Dermis microvascular lymphatic vessel endothelial cell (primary cell): ENCODE results near the gene SNPH. TPM values are rescaled to one million over a fixed set of nuclear protein-coding genes. Genes with fewer than 3 reads are reported as not detected.

Experiments
- DNase-seq, 2 donors: peaks; one replicate each; pipeline versions ENCODE4 v3.0.0 to v3.0.0-alpha.2; 2010; ENCODE audit warnings: low read depth in 2 of 2
- total RNA-seq: library from RNA; depleted of rRNA; stranded (reverse); fragments of >200 nt; gene quantifications from 2 replicates; pipeline ENCODE4 v1.2.1, GENCODE V29; 2014

SNPH gene
- total RNA-seq, 1 donor from 2014 or later = 1.8 TPM

DNA sequence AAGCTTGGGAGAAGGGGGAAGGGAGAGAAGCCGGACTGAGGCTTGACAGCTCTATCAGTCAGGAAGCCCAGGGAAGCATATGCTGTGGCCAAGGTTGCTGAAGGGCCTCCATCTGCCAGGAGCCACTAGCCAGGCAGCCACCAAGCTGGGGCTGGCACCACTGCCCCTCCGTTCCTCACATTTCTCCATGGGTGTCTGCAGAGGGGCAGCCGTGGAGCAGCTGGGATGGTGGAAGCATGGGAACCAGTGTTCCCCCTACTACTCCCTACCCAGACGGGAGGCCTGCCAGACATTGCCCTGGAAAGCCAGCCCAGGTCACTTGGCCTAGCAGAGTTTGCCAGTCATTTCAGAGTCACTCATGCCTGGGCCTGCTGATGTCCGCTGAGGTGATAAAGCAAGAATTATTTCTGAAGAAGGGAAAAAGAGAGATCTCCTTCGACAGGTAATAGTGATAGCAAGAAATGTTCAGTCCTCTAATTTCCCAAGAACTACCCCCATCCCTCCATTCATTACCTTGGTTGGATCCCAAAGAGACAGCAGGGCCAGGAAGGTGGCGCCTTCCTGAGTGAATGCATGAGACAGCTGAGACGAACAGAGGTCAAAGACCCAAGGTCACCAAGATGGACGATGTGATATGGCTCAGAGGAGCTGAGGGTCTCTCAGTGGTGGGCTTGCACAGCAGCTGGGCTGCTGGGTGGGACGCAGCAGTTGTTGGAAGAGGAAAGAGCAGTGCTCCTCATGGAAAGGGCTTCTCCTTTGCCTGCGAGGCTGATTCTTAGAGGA lies 21.9 kb downstream of the SNPH start:
- DNase-seq = no peak

GRCh38 chr20:1291191-1291741 lies 25.2 kb downstream of the SNPH start:
- peak in 1 of 2 donors; percentile 67 for DNase-seq

- DNase-seq = no peak
These were observed 26.5 kb downstream of the SNPH start for GRCh38 chr20:1292620-1293019.

DNA sequence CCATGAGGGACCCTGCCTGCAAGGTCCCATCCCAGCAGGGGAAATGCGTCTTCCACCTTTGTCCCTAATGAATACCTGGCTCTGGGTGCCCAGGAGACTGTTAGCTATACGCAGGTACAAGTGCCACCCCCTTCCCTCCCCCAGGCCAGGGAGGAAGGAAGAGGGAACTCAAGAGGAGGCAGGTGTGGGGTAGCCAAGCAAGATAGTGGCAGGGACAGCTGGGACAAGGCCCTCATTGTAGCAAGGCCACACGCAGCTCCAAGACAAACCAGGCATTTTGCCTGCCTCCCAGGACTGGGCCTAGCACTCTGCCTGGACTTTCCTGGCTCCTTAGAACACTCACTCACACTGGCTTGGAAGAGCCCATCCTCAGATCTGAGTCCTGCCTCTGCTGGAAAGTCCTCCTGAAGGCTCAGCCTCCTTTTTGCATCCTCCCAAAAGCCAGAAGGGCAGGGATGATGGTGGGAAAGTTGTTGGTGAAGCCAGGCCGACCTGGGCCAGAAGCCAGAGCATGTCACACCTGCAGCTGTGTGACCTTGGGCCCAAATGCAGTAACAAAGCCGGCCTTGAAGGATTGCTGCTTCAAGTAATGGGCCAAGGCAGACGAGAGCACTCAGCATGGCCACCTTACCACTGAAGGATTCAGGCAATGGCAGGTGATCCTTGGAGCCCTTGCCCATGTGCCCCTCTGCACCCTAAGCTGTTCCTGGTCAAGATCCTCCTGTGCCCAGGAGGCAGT lies 27.7 kb downstream of the SNPH start:
- DNase-seq = no peak

DNA sequence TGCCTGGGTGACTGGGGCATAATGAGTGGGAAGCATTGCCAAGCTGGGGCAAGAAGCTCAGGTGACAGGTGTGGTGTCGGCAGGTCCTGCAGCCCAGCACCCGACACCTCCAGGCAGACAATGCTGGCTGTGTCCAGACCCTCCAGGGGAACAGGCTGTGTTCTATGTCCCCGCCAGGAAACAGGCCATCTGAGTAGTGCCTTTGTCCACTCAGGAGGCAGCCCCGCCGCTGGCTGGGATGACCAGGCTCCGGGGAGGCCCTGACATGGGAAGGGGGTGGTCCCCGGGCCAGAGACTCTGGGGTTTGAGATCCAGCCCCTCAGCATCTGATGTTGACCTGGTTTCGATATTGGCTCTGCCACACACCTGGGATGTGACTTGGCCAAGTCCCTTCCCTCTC lies 28.4 kb downstream of the SNPH start:
- DNase-seq = no peak

DNA sequence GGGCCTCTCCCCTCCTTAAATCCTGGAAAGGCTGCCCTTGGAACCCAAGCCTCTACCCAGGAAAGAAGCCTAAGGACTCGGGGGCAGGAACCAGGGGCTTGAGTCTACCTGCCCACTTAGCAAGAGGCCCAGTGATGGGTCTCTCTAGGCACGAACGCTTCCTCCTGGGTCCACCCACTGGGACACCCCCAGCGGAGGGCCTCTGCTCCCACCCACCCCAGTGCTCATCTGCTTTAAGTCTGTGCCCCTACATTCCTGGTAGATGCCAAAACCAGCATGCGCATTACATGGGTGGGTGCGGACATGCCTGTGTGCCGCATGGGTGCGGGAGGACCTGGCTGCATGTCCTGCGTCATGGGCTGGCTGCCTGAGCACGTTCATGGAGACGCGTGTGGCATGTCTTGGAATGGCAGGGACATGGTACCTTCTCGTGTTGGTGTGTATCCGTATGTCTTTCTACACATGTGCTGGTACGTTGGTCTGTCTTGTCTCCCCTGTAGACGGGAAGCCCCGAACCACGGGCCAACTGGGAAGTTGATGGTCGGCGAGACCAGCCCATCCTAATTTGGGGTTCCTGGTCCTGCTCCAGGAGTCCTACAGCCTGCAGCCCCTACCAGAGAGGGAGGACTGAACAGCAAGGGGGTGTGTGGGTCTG lies 29.3 kb downstream of the SNPH start:
- DNase-seq = no peak

GRCh38 chr20:1296117-1296610 lies 30.1 kb downstream of the SNPH start:
- DNase-seq = no peak

- no peak for DNase-seq
These were observed 30.8 kb downstream of the SNPH start for GRCh38 chr20:1296922-1297321.

- DNase-seq = no peak
These were observed 31.4 kb downstream of the SNPH start for GRCh38 chr20:1297486-1297885.

DNA sequence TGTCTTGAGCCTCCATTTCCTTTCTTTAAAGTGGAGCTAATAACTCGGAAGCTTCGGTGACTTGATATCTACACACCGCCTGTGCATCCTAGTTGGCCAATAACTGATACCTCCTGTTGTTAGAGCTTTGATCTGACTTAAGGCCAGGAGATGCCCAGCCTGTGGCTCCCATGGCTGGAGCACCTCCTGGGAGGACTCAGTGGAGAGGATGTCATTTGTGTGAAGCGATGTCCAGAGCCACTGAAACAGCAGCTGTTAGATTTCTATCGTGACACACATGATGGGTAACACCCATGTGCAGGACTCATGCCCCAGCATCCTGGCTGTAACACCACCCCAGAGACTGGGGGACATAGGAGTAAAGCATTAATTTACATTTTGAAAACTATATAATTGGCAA lies 32.1 kb downstream of the SNPH start:
- DNase-seq = no peak

GRCh38 chr20:1298888-1299511 lies 32.9 kb downstream of the SNPH start:
- DNase-seq = no peak

GRCh38 chr20:1299522-1299921 lies 33.4 kb downstream of the SNPH start:
- DNase-seq = no peak

GRCh38 chr20:1300083-1300840 lies 34.2 kb downstream of the SNPH start:
- no peak for DNase-seq

DNA sequence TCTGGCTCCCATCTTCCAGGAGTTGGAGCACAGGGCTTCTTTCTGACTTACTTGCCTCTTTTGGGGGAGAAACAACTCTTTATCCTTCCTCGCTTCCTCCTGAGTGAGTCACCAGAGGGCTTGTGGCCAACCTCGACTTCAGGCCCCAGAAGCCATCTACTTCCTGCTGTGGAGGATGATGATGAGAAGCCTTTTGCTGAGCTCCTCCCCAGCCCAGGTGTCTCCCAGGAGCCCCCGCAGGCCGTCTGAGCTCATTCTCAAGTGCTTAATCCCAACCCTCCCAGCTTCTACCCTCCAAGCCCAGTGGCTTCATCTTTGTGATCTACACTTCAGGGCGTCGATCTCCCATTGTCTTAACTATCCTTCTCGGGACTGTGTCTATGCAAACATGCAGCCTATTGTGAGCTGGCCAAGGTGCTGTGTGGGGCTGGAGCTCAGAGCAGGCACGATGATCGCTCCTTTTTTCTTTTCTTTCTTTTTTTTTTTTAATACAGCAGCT lies 35.0 kb downstream of the SNPH start:
- DNase-seq = peak in 1 of 2 donors; percentile 53

- DNase-seq = no peak
These were observed 36.8 kb downstream of the SNPH start for GRCh38 chr20:1302685-1303541.

DNA sequence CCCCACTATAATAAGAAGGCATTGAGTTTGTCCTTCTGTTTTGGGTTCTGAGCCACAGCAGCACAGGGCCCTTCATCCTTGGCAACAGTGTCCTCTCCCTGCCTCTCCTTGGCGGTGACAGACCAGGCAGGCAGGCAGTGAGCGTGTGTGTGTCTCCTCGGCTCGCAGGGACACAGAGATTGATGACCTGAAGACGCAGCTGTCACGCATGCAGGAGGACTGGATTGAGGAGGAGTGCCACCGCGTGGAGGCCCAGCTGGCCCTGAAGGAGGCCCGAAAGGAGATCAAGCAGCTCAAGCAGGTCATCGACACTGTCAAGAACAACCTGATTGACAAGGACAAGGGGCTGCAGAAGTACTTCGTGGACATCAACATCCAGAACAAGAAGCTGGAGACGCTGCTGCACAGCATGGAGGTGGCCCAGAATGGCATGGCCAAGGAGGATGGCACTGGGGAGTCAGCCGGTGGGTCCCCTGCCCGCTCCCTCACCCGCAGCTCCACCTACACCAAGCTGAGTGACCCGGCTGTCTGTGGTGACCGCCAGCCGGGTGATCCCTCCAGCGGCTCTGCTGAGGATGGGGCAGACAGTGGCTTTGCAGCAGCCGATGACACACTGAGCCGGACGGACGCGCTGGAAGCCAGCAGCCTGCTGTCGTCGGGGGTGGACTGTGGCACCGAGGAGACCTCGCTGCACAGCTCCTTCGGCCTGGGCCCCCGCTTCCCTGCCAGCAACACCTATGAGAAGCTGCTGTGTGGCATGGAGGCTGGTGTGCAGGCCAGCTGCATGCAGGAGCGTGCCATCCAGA lies 38.8 kb downstream of the SNPH start:
- DNase-seq = no peak

DNA sequence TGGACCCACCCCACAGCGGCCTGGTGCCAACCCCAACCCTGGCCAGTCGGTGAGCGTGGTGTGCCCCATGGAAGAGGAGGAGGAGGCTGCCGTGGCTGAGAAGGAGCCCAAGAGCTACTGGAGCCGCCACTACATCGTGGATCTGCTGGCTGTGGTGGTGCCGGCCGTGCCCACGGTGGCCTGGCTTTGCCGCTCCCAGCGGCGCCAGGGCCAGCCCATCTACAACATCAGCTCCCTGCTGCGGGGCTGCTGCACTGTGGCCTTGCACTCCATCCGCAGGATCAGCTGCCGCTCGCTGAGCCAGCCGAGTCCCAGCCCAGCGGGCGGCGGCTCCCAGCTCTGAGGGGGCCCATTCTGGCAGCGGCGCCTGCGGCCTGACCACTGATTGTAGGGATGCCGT lies 39.6 kb downstream of the SNPH start:
- DNase-seq = no peak

DNA sequence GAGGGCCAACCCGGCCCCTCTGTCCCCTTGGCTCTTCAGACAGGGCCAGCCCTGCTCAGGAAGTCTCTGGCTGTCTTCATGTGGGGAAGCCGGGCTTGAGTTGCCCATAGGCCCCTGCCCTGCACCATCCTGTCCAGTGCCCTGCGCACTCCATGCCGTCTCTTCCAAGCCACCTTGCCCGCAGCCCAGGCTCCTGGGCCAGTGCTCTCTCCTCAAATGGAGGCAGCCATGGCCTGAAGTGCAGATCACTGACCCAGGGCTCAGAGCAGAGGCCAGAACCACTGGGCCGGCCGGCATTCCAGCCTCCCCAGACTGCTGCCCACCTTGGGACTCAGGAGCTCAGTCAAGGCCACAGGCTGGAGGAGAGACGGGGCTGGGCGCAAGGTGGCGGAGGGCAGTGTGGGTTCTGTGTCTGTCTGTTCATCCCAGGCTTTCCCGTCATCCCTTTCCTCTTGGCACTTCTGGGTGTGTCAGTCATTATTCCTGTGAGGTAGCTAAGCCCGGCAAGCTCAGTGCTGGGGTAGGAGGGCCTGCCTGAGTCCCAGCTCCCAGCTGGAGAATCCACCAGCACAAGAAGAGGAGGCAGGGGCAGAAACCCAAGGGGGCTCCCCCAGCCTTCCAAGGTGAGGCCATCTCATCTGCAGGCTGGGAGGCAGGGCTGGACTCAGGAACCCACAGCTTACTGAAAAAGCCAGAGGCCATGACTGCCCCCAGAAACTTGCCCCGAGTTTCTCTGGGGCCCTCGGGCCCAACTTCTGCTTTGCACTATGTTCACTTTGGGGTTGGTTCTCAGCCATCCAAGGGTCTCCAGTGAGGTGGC lies 40.4 kb downstream of the SNPH start:
- no peak for DNase-seq
